GM19099 (cell line): Measurements from ENCODE around the gene ARFGAP1.

Experiments
- POLR2A ChIP-seq: IDR thresholded peaks from 3 replicates; pipeline ENCODE4 v1.6.1; 2011; ENCODE audit warnings: low read depth; ENCODE audit not compliant: insufficient read length; ENCODE audit errors: extremely low read depth

ARFGAP1 gene

DNA sequence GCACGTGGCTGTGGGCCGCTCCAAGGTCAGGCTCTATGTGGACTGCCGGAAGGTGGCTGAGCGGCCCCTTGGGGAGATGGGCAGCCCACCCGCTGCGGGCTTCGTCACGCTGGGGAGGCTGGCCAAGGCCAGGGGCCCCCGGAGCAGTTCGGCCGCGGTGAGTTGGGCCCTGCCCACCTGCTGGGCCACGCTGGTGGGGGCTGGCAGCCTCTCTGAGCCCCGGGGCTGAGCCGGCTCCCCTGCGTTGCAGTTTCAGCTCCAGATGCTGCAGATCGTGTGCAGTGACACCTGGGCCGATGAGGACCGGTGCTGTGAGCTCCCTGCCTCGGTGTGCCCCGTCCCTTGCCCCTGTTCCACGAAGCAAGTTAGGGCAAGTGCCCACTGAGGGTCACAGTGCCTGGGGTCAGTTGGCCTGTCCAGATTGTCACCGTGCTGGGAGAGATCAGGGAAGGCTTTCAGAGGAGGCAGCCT is 47.5 kb downstream of the ARFGAP1 start:
- no peak for TF ChIP-seq POLR2A

GRCh38 chr20:63320616-63321147 is 48.1 kb downstream of the ARFGAP1 start:
- no peak for TF ChIP-seq POLR2A

DNA sequence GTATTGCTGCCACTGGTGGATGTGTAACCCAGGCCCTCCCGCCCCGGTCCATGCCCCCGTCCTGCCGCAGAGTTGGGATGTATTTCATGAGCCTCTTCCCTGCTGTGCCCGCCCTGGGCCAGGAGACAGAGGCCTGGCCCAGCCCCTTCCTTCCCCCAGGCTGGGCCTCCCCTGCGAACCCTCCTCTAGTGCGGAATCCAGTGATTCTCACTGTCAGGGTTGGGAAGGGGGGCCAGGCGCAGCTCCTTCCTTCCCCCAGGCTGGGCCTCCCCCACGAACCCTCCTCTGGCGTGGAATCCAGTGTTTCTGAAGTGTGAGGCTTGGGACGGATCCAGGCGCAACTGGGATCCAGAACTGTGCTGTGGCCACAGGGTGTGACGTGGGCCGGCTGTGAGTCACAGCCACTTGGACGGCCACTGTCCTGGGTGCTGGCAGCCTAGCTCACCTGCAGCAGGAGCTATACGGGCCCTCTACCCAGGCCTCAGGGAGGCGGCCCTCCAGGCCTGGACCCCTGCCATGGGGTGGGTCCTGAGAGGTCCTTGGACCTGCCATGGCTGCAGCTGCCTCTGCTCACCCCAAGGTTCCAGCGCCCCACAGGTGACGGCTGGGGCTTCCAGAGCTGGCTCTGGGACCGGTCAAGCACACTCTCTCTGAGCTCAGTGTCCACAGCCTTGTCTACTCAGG is 48.7 kb downstream of the ARFGAP1 start:
- TF ChIP-seq POLR2A: no peak

DNA sequence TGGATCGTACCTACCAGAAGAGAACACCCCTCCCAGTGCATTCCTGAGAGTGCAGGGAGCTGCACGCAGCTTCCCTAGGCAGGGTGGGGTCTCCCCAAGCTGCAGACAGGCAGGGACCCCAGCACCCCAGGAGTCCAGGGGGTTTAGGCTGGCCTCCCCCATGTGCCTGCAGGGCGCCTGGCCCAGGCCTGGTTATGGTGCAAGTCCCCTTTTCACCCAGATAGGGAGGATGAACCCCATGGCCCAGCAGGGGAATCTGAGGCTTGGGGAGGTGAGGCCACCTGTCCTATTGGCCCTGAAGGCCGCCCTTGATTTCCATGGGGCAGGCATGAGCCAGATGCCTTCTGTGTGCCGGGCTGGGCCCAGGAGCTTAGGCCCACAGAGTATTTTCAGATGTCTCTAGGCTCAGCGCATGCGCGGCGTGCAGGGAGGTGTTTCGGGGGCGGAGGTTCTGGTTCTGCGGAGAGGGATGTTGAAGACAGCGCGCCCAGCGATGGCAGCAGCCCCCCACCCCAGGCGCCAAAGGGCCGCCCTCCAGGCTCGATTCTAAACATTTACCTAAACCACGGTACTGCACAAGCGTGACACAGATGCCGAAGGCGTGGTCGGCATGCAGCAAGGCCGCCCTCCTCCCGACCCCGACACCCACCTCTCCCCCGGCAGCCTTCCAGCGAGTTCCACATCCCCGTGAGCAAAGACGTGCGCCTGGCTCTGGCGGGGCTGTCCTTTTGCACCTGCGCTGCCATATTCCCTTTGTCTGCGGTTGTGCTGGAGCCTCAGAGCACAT is 49.7 kb downstream of the ARFGAP1 start:
- TF ChIP-seq POLR2A: no peak

DNA sequence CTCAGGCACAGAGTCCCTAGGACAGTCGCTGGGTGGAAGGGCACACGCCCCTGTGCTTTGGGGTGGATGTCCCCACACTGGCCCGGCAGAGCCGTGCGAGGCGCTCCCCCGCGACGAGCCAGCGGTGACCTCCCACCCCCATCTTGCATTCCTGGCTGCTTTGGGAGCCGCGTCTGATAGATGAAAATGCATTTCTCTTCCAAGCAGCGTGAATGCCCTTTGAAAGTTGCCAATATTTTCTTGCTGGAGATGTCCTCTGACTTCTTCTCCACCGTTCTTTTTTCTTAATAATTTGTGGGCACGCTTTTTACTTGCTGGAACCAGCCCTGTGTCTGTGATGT is 50.3 kb downstream of the ARFGAP1 start:
- TF ChIP-seq POLR2A: no peak

- no peak for TF ChIP-seq POLR2A
These were observed 50.9 kb downstream of the ARFGAP1 start for GRCh38 chr20:63323357-63323981.

DNA sequence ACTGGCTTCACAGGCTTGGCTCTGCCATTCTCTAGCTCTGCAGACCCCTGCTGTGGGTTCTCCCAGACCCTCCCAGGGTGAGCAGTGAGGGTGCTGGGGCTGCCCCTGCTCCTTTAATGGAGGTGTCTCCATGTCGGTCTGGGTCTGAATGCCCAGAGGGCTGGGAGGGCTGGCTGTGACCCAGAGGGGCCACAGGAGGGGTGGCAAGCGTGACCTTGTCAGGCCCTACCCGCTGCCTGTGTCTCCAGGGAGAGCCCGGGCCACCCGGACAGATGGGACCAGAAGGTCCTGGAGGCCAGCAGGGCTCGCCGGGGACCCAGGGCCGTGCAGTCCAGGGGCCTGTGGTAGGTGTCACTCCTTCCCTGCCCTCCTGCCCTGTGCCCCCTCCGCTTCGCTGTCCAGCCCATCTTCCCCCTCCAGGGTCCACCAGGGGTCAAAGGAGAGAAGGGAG is 52.4 kb downstream of the ARFGAP1 start:
- no peak for TF ChIP-seq POLR2A

GRCh38 chr20:63325554-63326313 is 53.1 kb downstream of the ARFGAP1 start:
- no peak for TF ChIP-seq POLR2A

DNA sequence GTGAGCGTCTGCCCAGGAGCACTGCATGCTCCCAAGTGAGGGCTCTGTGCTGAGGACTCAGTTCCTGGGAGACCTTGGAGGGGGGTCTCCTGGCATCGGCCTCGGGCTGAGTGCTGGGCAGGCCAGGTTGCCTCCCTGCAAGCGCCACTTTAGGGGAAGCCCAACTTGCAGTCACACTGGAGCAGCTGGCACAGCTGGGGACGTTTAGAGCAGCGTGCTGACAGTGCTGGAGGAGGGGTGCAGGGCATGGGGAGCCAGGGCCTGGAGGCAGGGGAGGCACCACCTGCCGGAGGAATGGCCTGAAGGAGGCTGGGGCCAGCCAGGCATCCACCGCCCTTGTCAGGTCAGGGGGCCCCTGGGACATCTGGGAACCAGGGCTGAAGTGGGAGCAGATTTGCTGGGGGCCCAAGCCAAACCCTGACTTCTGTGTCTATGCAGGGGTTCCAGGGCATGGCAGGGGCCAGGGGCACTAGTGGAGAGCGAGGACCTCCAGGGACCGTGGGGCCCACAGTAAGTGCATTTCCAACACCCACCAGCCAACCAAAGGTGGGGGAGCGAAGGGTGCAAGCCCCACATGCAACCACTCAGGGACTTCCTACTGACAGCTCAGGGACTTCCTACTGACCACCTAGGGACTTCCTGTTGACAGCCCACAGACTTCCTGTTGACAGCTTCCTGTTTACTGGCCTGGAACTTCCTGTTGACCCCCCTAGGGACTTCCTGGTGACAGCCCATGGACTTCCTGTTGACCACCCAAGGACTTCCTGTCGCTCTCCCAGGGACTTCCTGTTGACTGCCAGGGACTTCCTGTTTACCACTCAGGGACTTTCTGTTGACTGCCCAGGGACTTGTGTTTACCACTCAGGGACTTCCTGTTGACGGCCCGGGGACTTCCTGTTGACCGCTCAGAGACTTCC is 54.0 kb downstream of the ARFGAP1 start:
- TF ChIP-seq POLR2A: no peak

GRCh38 chr20:63327231-63327745 is 54.7 kb downstream of the ARFGAP1 start:
- no peak for TF ChIP-seq POLR2A

DNA sequence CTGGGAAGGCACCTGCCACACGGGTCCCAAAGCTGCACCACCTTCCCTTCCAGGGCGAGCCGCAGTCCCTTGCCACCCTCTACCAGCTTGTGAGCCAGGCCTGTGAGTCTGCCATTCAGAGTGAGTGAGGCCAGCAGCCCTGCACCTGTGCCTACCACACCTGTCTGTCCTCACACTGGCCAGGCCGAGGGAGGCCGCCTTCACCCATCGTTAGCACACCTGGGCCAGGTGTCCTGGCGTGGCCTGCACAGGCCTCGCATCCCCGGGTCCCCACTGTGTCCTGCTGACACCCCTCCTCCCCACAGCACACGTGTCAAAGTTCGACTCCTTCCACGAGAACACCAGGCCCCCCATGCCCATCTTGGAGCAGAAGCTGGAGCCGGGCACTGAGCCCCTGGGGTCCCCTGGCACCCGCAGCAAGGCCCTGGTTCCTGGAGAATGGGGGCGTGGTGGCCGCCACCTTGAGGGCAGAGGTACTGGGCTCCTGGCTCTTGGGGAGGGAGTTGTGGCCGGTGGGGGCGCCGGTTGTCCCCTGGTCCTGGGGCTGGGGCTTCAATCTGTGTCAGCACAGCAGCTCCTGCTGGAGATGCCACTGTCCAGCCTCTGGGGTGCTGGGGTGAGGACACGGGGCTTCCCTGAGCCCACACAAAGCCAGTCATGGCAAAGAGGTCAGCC is 55.5 kb downstream of the ARFGAP1 start:
- no peak for TF ChIP-seq POLR2A

- TF ChIP-seq POLR2A: no peak
These were observed 56.2 kb downstream of the ARFGAP1 start for GRCh38 chr20:63328718-63329275.

- TF ChIP-seq POLR2A: no peak
These were observed 56.9 kb downstream of the ARFGAP1 start for GRCh38 chr20:63329331-63330083.
